ENCODE measurements around the gene NID2.

DNA sequence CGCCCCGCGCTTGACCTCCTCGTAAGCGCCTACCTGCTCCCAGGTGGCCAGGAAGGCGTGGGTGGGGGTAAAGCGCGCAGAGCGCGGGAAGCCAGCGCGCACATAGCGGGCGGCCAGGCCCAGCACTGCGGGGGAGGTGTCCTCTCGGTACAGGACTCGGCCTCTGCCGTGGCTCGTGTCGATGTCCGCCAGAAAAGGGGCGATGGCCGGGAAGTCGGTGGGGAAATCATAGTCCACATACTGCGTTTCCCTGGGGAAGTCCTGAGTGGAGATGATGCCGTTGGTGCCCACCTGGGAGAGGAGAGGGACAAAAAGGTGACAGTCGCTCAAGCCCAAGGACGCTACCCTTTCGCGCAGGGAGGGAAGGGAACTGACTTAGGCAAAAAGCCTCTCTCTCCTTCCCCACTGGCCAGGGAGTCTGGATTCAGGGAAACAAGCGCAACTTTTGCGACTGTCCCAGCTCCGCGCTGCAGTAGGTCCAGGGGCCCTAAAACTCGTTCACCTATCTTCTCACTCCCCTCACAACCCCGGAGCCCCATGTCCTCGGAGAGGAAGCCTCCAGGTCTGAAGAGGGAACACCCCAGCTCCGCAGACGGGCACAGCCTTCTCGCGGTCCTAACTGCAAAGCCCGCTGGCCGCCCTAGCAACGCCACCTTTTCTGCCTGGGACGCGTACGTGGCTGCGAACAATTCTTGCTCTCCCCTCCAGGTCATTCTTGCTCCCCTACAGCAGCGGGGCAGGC, 815 bp downstream of the NID2 start:
- no peak for TF ChIP-seq POLR2A (IDR thresholded peaks at IDR 0.05)
- no peak for TF ChIP-seq CTCF (IDR thresholded peaks at IDR 0.05)

Data from lower leg skin (tissue), 3 donors.